OCI-M2 (cell line): ENCODE results near the gene NDUFB5.
"Not testable (repeated sequence)": the region's sequence is repeated elsewhere in the genome, so short reads cannot be mapped to it uniquely, and the experiment has no call there.

ENCODE experiments used
- DNase-seq: peaks from one replicate; lab custom pipeline; 2025; ENCODE audit not compliant: unreplicated experiment; lab: John Stamatoyannopoulos, UW

NDUFB5 gene

DNA sequence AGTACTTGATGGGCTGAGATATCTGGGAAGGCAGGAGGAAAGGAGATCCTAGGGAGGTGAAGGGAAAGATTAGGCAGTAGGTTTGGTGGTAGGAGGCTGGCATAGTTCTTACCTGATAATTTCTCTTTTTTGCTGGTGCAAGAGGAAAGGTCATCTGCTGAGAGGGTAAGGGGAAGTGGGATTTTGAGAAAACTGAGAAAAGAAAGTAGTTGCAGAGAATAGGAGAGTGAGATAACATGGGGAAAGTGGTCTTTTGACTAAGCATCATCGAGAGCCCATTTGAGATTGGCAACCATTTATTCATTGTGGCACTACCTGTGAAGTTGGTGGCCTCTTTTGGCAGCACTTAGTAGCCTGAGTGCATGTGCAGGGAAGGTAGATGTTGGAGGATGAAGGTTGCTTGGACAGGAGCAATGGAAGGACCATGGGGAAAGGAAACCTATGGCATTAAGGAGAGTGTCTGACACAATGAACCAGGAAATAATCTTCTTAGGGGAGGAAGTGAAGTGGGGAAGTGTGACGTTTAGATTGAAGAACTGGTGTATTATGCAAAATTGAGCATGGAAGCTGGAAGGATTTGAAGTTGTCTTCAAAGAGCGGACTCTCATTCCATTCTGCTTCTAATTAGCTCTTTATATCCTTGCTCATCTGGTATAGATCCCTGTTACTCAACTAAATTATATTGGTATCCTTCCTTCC, 26.3 kb downstream of the NDUFB5 start:
- DNase-seq = no peak

DNA sequence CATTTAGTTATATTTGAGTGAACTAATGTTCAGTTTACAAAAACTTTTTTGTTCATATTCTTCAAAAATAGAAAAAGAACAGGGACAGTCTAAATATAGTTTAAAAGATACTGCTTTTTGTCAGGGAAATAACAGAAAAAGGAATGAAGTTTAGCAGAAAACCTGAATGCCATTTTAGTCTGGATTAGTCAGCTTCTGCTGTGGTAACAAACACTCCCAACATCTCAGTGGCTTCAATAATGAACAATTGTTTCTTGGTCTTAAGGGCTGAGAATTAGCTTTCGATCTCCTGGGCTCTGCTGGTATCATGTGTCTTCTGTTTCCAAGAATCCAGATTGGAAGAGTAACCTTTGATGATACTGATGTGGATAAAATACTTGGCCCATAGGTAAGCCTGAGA, 35.9 kb downstream of the NDUFB5 start:
- DNase-seq = no peak

DNA sequence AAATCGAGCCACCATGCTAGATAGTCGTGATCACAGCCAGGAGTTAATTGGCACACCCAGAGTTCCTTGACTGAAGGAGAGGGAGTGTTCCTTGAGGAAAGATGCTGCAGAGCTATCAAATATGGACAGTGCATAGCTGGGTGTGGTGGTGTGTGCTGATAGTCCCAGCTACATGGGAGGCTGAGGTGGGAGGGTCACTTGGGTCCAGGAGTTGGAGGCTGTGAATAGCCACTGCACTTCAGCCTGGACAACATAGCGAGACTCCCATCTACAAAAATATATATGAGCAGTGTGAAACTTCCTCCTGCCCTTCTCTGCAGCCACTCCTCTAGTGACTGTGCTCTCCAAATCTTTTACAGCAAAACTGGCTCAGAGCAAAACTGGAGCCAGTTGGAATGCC, 38.3 kb downstream of the NDUFB5 start:
- no peak for DNase-seq

DNA sequence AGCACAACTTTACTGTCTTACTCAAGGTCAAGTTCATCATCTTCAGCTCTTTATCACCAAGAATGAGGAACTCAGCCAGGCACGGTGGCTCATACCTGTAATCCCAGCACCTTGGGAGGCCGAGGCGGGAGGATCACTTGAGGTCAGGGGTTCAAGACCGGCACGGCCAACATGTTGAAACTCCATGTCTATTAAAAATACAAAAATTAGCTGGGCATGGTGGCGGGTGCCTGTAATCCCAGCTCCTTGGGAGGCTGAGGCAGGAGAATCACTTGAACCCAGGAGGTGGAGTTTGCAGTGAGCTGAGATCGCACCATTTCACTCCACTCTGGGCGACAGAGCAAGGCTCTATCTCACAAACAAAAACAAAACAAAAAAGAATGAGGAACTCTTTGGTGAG, 39.2 kb downstream of the NDUFB5 start:
- not testable (repeated sequence) for DNase-seq

DNA sequence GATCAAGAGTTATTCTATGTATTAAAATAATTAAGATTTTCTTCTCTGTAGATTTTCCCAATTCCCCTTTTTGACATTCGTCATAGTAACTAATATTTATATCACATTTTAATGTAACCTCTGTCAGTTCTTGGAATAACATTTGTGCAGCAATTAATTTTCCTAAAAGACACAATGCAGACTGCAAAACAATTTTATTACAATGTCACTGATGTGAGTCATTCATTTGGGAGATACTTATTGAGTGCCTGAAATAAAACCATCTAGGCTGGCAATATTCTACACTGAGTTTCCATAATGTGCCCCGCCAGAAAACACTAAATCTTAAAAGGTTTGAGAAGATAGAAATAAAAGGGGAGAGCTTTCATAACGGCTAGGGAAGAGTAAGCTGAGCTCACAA, 41.6 kb downstream of the NDUFB5 start:
- no peak for DNase-seq

DNA sequence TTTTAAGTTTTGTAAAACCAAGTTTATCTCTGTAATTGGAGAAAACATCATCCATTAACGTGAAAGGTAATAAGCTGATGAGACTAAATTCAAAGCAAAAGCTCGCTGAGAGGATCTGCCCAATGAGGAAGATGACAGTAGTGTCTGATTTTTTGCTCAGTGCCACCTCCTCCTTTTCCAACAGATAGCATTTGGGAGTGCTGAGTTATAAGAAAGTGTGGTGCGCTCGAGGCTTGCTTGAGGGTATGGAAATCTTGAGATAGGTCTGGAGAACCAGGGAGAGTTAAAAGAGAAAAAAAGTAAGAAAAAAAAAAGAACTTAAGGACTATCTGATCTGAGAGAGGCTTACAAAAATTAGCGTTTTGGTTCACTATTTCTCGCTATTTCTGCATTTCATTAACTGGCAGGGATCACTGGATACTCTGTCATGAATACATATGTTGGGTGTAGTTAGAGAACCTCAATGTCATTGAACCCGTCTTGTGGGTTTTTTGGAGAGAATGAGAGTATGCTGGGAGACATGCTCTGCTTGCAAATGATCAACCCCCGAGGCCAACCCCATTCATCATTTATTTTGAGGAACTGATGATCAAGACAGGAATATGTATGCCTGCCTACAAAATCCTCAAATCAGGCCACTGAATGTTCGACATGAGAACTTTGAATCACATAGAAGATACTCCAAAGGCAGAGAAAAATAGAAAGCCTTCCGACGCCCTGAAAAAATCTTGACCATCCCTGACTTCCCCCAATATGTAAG, 47.3 kb downstream of the NDUFB5 start:
- no peak for DNase-seq

DNA sequence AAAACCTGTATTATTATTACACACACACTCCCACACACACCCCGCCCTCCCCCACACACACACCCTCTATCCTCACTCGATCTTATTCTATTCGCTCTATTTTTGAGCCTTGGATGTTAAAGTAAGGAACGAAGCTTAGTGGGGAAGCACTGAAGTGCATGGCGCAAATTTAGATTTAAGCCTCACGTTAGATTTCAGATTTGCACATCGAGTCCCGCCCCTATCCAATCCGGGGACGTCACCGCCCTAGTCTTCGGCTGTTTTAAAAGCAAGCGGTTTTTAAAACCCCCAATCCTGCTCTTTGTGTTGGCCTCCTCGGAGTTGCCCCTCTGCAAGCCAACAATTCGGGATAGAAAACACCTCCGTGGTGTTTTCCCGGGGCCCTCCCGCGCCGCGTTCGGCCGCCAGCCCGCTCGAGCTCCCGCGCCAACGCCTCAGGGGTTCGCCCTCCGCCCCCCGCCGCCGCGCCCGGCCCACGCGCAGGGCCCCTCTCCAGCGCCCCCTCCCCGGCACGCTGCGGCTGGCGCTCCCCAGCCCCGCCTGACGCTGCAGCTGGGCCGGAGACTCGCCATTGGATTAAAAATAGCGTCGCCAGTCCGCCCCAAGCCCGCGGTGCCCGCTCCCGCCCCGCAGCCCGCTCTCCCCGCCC, 48.0 kb downstream of the NDUFB5 start, which contains the start of gene USP13:
Gene USP13 (plus strand): TSS at position 594 of the 649 bp plus-strand sequence. CDS start 186 bp downstream, outside the sequence.
- DNase-seq = no peak

DNA sequence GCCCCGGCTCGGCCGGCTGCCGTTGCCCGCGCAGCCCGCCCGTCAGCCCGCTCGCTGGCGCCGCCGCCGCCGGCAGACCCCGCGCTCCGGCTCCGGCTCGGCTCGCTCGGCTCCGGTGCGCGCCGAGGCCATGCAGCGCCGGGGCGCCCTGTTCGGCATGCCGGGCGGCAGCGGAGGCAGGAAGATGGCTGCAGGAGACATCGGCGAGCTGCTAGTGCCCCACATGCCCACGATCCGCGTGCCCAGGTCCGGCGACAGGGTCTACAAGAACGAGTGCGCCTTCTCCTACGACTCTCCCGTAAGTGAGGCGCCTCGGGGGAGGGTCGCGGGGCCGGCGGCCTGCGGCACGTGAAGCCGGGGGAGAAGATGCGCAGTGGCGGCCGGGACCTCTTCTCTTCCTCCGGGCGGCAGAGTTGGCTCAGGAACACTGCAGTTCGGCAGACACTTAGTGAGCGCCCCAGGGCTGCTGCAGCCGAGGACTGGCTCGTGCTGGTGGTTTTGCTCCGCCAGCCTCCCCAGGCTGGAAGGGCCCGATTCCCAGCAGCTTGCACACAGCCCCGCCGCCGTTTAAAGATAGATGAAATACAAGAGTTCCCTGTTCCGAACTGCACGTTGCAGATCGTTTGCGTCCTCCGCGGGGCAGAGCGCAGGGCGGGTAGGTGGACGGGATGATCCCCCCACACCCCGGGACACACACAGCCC, 48.7 kb downstream of the NDUFB5 start:
- no peak for DNase-seq

DNA sequence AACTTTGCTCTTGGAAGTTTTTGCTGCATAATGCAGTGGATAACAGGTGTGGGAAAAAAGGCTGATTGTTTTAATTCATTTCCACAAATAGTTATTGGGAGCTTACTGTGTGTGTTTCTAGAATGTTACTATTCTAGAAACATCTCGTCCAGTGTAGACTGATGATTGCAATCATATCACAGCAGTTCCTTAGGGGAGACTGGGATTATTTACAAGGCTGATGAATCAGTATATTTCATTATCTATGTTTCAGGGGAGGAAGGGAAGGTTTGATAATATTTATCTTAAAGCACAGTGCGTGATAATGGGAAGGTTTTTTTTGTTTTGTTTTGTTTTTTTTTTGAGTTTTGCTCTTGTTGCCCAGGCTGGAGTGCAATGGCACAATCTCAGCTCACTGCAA, 50.6 kb downstream of the NDUFB5 start:
- DNase-seq = no peak

DNA sequence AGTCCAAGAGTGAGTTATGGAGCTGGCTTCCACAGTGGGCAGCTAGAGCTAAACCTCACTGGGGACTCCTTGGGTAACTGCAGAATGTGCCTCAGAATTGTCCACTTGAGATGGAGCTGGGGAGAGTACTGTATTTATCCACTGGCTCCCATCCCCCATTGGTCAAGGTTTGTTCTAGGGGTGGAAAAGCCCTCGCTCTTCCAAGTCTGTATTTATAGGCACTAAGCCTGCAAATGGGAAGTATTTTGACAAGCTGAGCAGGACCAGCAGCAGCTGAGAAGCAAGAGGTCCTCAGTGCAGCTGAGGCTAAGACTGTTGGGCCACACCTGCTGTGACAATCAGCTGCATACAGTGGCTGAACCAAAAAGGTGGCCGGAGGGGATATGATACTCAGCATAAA, 54.0 kb downstream of the NDUFB5 start:
- no peak for DNase-seq

DNA sequence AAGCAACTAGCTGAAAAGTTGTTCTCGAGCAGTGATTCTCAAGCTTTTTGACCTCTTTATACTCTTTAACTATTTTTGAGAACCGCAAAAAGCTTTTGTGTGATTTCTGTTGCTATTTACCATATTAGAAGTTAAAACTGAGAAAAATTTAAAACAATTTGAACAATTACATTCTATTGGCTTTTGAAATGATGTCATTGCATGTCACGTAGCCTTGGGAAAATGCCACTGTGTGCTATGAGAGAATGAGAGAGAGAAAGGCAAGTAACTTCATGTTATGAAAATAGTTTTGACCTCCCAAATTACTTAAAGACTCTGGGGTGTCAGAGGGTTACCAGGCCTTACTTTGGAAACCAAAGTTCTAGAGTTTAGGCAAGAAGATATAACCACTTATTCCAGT, 56.3 kb downstream of the NDUFB5 start:
- DNase-seq = no peak

DNA sequence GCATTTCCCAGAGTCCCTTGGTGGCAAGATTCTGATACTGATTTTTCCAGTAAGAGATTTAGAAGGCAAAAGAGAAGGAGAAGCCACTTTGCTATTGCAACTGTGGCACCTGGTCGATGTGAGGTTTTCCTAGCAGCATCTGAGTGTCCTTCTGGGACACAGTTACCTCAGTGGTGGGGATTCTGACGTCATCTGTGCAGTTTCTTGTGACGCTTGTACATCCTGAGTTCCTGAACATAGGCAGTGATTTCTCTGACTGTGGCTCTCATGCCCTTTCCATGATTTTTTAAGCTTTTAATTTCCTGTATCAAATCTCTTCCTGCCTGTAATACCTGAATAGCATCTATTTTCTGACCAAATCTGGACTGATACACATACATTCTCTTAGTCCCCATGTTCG, 57.2 kb downstream of the NDUFB5 start:
- DNase-seq = no peak

DNA sequence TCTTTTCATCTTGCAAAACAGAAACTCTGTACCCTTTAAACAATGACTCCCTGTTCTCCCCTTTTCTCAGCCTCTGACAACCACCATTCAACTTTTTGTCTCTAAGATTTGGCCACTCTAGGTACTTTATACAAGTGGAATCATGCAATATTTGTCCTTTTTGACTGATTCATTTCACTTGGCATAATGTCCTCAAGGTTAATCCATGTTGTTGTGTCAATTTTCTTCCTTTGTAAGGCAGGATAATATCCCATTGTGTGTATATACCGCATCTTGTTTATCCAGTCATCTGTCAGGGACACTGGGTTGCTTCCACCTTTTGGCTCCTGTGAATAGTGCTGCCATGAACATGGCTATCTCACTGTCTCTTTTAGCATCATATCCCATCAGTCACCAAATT, 58.5 kb downstream of the NDUFB5 start:
- no peak for DNase-seq

DNA sequence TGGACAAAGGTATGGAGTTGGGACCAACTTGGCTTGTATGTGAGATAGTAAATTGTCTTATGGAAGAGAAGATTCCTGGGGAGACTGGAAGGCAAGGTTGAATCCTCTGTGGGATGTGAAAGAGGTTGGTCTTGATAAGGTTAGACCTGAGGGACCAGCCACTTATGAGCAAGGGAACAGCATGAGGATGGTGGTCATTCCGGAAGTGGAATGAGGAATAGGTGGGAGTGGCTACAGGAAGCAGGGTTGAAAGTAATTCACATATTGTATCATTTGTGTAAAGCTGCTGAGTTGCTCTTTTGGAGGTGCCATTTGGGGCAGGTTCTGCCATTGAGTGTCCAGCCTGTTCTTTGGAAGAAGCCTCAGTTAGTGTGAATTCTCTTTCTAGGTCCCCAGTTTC, 61.4 kb downstream of the NDUFB5 start:
- DNase-seq = no peak

DNA sequence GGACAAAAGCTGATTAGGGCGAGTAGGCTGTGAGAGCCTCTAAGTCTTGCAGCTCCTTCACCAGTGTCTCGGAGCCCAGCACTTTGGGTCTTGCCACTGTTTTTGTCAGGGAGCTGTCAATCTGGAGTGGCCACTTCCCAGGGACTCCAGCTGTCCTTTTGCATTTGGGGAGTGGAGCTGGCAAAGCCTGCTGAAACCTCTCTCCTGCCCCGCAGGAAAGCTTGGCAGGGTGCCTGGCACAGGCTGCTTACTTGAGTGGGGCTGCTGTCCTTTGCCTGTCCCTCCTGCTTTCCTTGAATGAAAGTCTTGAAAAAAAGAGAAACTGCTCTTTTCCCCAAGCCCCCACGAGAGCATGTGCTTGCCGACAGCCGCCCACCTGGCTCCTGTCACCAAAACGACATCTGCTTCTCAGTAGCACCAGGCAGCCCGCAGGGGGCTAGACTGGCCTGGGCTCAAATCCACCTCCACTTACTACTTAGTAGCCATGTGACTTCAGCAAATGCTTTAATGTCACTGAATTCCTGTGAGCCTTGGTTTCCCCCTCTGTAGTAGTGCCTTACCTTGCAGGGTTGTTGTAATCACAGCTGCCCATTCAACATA, 61.9 kb downstream of the NDUFB5 start:
- DNase-seq = no peak

DNA sequence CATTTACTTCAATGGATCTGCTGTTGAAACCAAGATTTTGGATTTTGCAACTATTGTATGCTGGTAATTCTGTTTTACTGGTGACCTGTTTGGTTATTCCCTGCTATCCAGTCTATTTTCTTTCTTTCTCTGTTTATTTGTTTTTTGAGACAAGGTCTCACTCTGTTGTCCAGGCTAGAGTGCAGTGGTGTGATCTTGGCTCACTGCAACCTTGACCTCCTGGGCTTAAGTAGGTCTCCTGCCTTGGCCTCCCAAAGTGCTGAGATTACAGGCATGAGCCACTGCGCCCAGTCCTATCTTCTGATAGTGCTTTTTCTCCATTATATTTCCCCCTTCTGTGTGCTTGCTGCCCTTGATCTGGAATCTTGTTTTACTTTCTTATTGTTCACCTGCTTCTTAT, 63.8 kb downstream of the NDUFB5 start:
- no peak for DNase-seq

DNA sequence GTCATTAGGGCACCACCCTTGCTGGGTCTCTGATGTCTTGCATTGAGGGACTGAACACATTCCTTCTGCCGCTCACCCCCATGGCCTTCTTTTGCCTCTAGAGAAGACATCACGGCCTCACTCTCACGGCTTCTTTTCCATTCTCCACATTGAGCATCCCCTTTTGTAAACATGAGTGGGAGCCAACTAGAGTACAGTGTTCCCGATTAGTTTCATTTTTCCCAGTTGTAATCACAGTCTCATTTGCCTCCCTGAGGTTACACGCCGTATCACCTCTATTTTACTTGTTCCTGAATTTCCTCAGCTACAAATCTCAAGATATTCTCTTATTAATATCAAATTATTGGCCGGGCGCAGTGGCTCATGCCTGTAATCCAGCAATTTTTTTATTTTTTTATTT, 65.7 kb downstream of the NDUFB5 start:
- no peak for DNase-seq

DNA sequence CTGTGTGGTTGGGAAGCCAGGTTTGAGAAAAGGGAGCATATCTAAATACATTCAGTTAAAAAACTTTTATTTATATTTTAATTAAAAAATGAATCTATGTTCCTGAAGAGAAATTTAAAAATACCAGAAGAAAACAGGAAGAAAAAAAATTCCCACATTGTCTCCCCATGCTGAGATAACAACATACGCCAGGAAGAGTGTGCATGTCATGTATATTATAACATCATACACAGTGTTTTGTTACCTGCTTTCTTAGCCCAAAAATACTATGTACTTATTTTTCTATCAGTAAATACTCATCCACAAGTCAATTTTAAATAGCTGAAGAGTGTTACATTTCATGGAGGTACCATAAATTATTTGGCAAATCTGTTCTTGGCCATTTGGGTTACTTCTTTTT, 66.7 kb downstream of the NDUFB5 start:
- no peak for DNase-seq

DNA sequence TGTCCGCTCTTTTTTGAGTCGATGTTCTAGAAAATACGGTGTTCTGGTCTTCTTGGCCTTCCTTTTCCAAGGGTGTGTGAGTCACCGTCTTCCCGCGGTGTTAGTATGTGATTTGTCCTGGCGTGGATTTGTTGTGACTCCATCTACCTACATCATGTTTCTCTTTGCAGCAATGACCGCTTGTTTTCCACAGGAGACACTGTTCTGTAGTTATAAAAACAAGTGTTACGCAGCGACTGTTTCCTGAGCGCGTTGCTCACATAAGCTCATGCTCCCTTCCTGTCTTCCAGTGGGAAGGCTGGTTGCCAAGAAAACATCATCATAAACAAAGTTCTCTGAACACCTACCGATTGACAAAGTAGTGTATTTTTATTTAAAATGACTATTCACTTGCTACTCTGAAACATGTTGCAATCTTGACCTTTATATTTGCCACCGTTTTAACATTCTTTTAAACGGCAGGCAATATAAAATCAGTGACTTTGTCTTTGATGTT, 67.2 kb downstream of the NDUFB5 start:
- DNase-seq = no peak

DNA sequence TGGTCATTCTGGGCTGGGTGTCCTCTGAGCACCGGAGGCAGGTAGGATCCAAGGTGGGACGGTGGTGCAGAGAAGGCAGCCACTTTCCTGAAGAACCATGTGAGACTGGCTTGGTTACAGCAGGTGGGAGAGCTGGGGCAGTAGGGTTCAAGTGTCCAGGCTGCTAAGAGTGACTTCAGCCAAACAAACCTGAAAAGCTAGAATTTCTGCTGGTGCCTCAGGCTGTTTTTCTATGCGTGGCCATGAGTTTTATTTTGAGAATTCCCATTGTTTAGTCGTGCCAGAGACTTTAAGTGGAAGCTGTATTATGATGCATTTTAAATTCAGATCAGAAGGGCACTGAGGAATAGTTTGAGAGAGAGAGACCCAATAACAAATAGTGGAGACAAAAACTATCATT, 68.3 kb downstream of the NDUFB5 start:
- no peak for DNase-seq

DNA sequence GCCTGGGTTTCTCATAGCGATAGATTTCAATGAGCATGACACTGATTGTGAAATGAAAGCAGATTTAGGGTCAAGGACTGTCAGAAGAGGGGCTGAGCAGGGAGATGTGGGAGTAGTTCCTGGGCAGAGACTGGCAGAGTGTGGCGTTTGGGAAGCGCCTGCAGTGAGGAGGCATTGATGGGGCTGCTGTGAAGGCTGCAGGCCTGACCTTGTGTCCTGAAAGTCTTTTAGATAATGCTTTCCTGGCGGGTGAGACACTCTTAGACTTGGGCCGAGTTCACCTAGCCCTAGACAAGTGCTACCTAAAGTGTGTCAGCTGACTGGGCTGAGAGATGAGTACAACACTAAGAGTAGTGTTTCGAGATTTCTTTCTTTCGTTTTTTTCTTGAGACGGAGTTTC, 68.9 kb downstream of the NDUFB5 start:
- no peak for DNase-seq
